H1 (cell line): ENCODE measurements around the gene REXO5. TPM values are rescaled to one million over a fixed set of nuclear protein-coding genes. Genes with fewer than 3 reads are reported as not detected.

Experiments
- CTCF ChIA-PET: fragments of 300-600 bp; sonication (Branson Sonifier 250); formaldehyde crosslinking; loops from one replicate; lab custom pipeline; 2021; ENCODE audit not compliant: partially characterized antibody; lab: Charles Lee
- POLR2A ChIA-PET: fragments of 300-600 bp; sonication (Branson Sonifier 250); formaldehyde crosslinking; loops from one replicate; lab custom pipeline; 2021; ENCODE audit warnings: inconsistent platforms; ENCODE audit not compliant: partially characterized antibody; lab: Charles Lee
- DNase-seq, 2 experiments: peaks; one replicate each; pipeline versions ENCODE4 v3.0.0 to v3.0.0-alpha.2; 2010 to 2022; ENCODE audit warnings: low spot score in 2 of 2, low read depth in 1 of 2, mixed read lengths in 1 of 2
- FAIRE-seq: peaks from 2 replicates; lab custom pipeline; 2011; peaks lifted over from hg19 to GRCh38; lab: Jason Lieb, UNC
- H2AFZ ChIP-seq: 2 replicates; pipeline ENCODE4 v1.8.1; 2012; ENCODE audit warnings: low read length, inconsistent platforms
- H2AK5ac ChIP-seq: 2 replicates; pipeline ENCODE4 v1.6.1; 2013; ENCODE audit warnings: low read depth, low read length
- H2BK120ac ChIP-seq: replicated peaks from 2 replicates; pipeline ENCODE3; 2013; ENCODE audit warnings: low read depth, low read length, inconsistent platforms
- H2BK12ac ChIP-seq: 2 replicates; pipeline ENCODE4 v1.6.1; 2013; ENCODE audit warnings: low read depth, low read length
- H2BK15ac ChIP-seq: 2 replicates; pipeline ENCODE4 v1.6.1; 2013; ENCODE audit warnings: low read length
- H2BK20ac ChIP-seq: 2 replicates; pipeline ENCODE4 v1.6.1; 2013; ENCODE audit warnings: low read length
- H2BK5ac ChIP-seq: 2 replicates; pipeline ENCODE4 v1.6.1; 2013; ENCODE audit warnings: low read depth, low read length
- H3K14ac ChIP-seq: 2 replicates; pipeline ENCODE4 v1.6.1; 2013; ENCODE audit warnings: inconsistent platforms; ENCODE audit not compliant: insufficient read length
- H3K18ac ChIP-seq: 2 replicates; pipeline ENCODE4 v1.6.1; 2013; ENCODE audit warnings: low read length; ENCODE audit errors: extremely low read depth
- H3K23ac ChIP-seq: 2 replicates; pipeline ENCODE4 v1.6.1; 2013; ENCODE audit warnings: inconsistent platforms; ENCODE audit not compliant: insufficient read length
- H3K23me2 ChIP-seq: 2 replicates; pipeline ENCODE4 v1.6.1; 2013; ENCODE audit warnings: low read depth, low read length
- H3K27ac ChIP-seq: 2 replicates; pipeline ENCODE4 v1.6.1; 2011; ENCODE audit warnings: low read depth, low read length, inconsistent platforms
- H3K27me3 ChIP-seq, 4 experiments: replicated peaks in 1 of 4; 1 replicate in 1 of 4; 2 replicates in 3 of 4; pipeline versions ENCODE4 v1.6.1 to v1.8.1; 2011 to 2013; ENCODE audit warnings: low read length in 3 of 4, mild to moderate bottlenecking in 3 of 4, inconsistent platforms in 2 of 4, mixed read lengths in 2 of 4, moderate library complexity in 1 of 4; ENCODE audit not compliant: control insufficient read depth in 3 of 4, insufficient read depth in 3 of 4; ENCODE audit errors: extremely low read depth in 1 of 4
- H3K36me3 ChIP-seq, 4 experiments: 2 replicates each; pipeline versions ENCODE4 v1.6.1 to v1.8.1; 2011 to 2013; ENCODE audit warnings: mild to moderate bottlenecking in 4 of 4, low read length in 3 of 4, moderate library complexity in 2 of 4, control low read depth in 1 of 4, inconsistent platforms in 1 of 4; ENCODE audit not compliant: insufficient read depth in 4 of 4, control insufficient read depth in 2 of 4
- H3K4ac ChIP-seq: replicated peaks from 2 replicates; pipeline ENCODE3; 2013; ENCODE audit warnings: low read length, low read depth, mixed read lengths, inconsistent platforms; ENCODE audit not compliant: insufficient read length
- H3K4me1 ChIP-seq, 4 experiments: replicated peaks in 1 of 4; 1 replicate in 1 of 4; 2 replicates in 3 of 4; pipeline versions ENCODE4 v1.6.1 to v1.8.1; 2011 to 2013; ENCODE audit warnings: low read length in 3 of 4, inconsistent platforms in 2 of 4, mixed read lengths in 1 of 4; ENCODE audit not compliant: insufficient read depth in 4 of 4, control insufficient read depth in 3 of 4
- H3K4me2 ChIP-seq, 2 experiments: 2 replicates each; pipeline versions ENCODE4 v1.6.1 to v1.8.1; 2011 to 2013; ENCODE audit warnings: low read depth in 2 of 2, low read length in 2 of 2, control low read depth in 1 of 2, inconsistent platforms in 1 of 2, mild to moderate bottlenecking in 1 of 2; ENCODE audit not compliant: insufficient read depth in 1 of 2
- H3K4me3 ChIP-seq, 4 experiments: fragments of 200-600, 300-600 bp in 1 of 4; sonication (generic), shearing (Covaris generic), sonication (Bioruptor Twin) in 1 of 4; 2 replicates each; pipeline versions ENCODE4 v1.5.1 to v1.8.1; 2011 to 2016; ENCODE audit warnings: low read length in 4 of 4, low read depth in 3 of 4, control low read depth in 2 of 4, inconsistent platforms in 2 of 4, mild to moderate bottlenecking in 2 of 4, mixed read lengths in 1 of 4, moderate library complexity in 1 of 4; ENCODE audit not compliant: insufficient read depth in 2 of 4; ENCODE audit errors: extremely low read depth in 1 of 4
- H3K56ac ChIP-seq: replicated peaks from 2 replicates; pipeline ENCODE3; 2013; ENCODE audit warnings: low read depth, mild to moderate bottlenecking, mixed read lengths, low read length, inconsistent platforms; ENCODE audit not compliant: insufficient read length
- H3K79me1 ChIP-seq: 2 replicates; pipeline ENCODE4 v1.6.1; 2013; ENCODE audit warnings: low read depth, low read length, control low read depth
- H3K79me2 ChIP-seq, 2 experiments: 2 replicates each; pipeline versions ENCODE4 v1.6.1 to v1.8.1; 2012 to 2013; ENCODE audit warnings: low read length in 2 of 2, mild to moderate bottlenecking in 2 of 2, inconsistent platforms in 1 of 2; ENCODE audit not compliant: insufficient read depth in 2 of 2, control insufficient read depth in 1 of 2
- H3K9ac ChIP-seq, 4 experiments: replicated peaks in 1 of 4; 1 replicate in 1 of 4; 2 replicates in 3 of 4; pipeline versions ENCODE4 v1.6.1 to v1.8.1; 2011 to 2013; ENCODE audit warnings: low read depth in 3 of 4, low read length in 3 of 4, control low read depth in 2 of 4, mild to moderate bottlenecking in 2 of 4, moderate library complexity in 2 of 4, inconsistent platforms in 1 of 4; ENCODE audit errors: extremely low read depth in 1 of 4
- H3K9me3 ChIP-seq, 2 experiments: 2 replicates each; pipeline versions ENCODE4 v1.6.1 to v1.8.1; 2012 to 2013; ENCODE audit warnings: mild to moderate bottlenecking in 2 of 2, moderate library complexity in 2 of 2, control low read depth in 1 of 2, inconsistent platforms in 1 of 2, low read depth in 1 of 2, low read length in 1 of 2, mixed read lengths in 1 of 2; ENCODE audit not compliant: insufficient read depth in 2 of 2
- H4K20me1 ChIP-seq, 2 experiments: replicated peaks in 1 of 2; 2 replicates each; pipeline versions ENCODE3 to v1.8.1; 2011 to 2013; ENCODE audit warnings: inconsistent platforms in 2 of 2, low read length in 2 of 2, mild to moderate bottlenecking in 1 of 2; ENCODE audit not compliant: insufficient read depth in 2 of 2, control insufficient read depth in 1 of 2
- H4K5ac ChIP-seq: 2 replicates; pipeline ENCODE4 v1.6.1; 2013; ENCODE audit warnings: low read length, low read depth, mixed read lengths, inconsistent platforms; ENCODE audit not compliant: insufficient read length
- H4K8ac ChIP-seq: 2 replicates; pipeline ENCODE4 v1.8.0; 2013; ENCODE audit warnings: mild to moderate bottlenecking, moderate library complexity, low read length, inconsistent platforms; ENCODE audit not compliant: insufficient read depth; ENCODE audit errors: extremely low read depth
- H4K91ac ChIP-seq: replicated peaks from 2 replicates; pipeline ENCODE3; 2013; ENCODE audit warnings: low read length, mixed read lengths, inconsistent platforms; ENCODE audit not compliant: insufficient read length
- BRCA1 ChIP-seq: IDR thresholded peaks from 2 replicates; pipeline ENCODE4 v1.6.1; 2012; ENCODE audit warnings: low read depth, low read length, improper control_type of control experiment
- SIN3A ChIP-seq, 2 experiments: IDR thresholded peaks in 1 of 2; conservative IDR thresholded peaks in 1 of 2; 2 replicates each; pipeline ENCODE4 v1.6.1; 2011 to 2012; ENCODE audit warnings: low read length in 2 of 2, improper control_type of control experiment in 1 of 2, low read depth in 1 of 2, mild to moderate bottlenecking in 1 of 2
- SRF ChIP-seq: IDR thresholded peaks from 2 replicates; pipeline ENCODE4 v1.6.1; 2011; ENCODE audit warnings: mild to moderate bottlenecking, low read depth, low read length, moderate library complexity
- WGBS, 2 experiments: shearing (Covaris generic) in 1 of 2; methylation state at CpG; one replicate each; pipeline versions ENCODE4 v1.1.6 to v1.1.7; 2013 to 2015; ENCODE audit warnings: low lambda C conversion rate in 2 of 2, mixed read lengths in 2 of 2, inconsistent platforms in 1 of 2, low coverage in 1 of 2, missing lambda C conversion rate in 1 of 2; ENCODE audit not compliant: insufficient replicate concordance in 2 of 2, insufficient coverage in 1 of 2, insufficient read length in 1 of 2; ENCODE audit errors: extremely low coverage in 1 of 2, missing lambda C conversion rate in 1 of 2; 5-methylcytosine and 5-hydroxymethylcytosine counted together
- polyA plus RNA-seq, 7 experiments: library from polyadenylated mRNA; depleted of rRNA in 3 of 7; stranded (reverse) in 5 of 7; unstranded in 2 of 7; fragments of >200 nt in 5 of 7; fragments of 200-250 nt in 2 of 7; gene quantifications; 1 replicate in 5 of 7; 2 replicates in 1 of 7; 4 replicates in 1 of 7; pipeline versions ENCODE4 v1.2.1 to v1.2.3, GENCODE V29; 2011 to 2013; ENCODE audit warnings: missing spikeins in 2 of 7, mixed read lengths in 2 of 7
- total RNA-seq: library from RNA; stranded (reverse); fragmentation: NEBNext Ultra II Directional; extraction: Animal tissue kit (Norgen Biotek cat#: 25700); gene quantifications from 2 replicates; pipeline ENCODE4 v1.2.1, GENCODE V29; 2021

Gene REXO5
- total and polyA plus RNA-seq, 2 of the 8 experiments (the other 6 are each of a cell fraction or from before 2014, with no cell fraction given) = 2.4 to 8.9 TPM

DNA sequence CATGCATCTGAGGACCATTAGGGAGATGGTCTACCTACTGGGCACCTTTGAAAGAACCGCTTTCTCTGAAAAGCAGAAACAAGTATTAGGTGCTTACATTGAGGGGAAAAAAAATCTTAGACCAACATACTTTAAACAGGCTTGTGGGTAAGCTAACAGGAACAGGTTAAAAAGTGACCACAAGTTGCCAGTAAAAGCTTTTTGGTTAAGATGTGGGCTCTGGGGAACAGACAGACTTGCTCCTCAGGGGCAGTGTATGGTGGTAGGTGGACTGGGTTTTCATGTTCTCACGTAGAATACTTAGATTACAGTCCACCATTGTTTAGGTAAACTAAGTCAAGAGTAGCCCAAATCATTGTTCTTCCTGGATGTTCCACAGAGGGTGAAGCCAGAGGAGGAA lies 41.2 kb downstream of the REXO5 start:
- H3K23me2 ChIP-seq = no peaks in the 10 kb centered on the region
- H4K8ac ChIP-seq = no peak overlapping the region
- no peak overlapping the region for H4K91ac ChIP-seq
- H2BK20ac ChIP-seq = no peak overlapping the region
- no peak overlapping the region for H3K9ac ChIP-seq
- no peaks in the 10 kb centered on the region for H3K9me3 ChIP-seq
- no peaks in the 10 kb centered on the region for H3K79me2 ChIP-seq
- H2BK12ac ChIP-seq = no peak overlapping the region
- H3K4me1 ChIP-seq = peaks cover 0 to 2% (median 0%) of the 10 kb centered on the region in 4 experiments; a peak in 1 of 7 replicates
- H3K27me3 ChIP-seq = no peaks in the 10 kb centered on the region
- ChIA-PET CTCF (interaction anchor here (0.6 to 9.6 kb wide), 5 partner anchors 236 to 1895 kb away, joined by 3 to 125 read pairs (median 4); no protein-coding TSS in a partner anchor), POLR2A (no interaction called here)
- no peak overlapping the region for H3K4me2 ChIP-seq
- H2BK5ac ChIP-seq = no peak overlapping the region
- H3K56ac ChIP-seq = no peak overlapping the region
- FAIRE-seq (no peak), DNase-seq (no peak)
- 50% methylated on average over 2 of the region's 2 CpGs; no CpG with 5 or more reads in 1 of the 2 experiments for WGBS, 2 experiments
- H3K18ac ChIP-seq = no peak overlapping the region
- TF ChIP-seq BRCA1 (no peak), SIN3A (conservative IDR thresholded peaks at IDR 0.05 in 1 of 2, IDR thresholded peaks at IDR 0.05 in 1 of 2; ENCODE audit: low read depth in 1 of 2, low read length in 2 of 2) (no peak), SRF (no peak)
- peaks cover 2% of the 10 kb centered on the region in 2 experiments for H4K20me1 ChIP-seq
- no peak overlapping the region for H3K27ac ChIP-seq
- H3K14ac ChIP-seq = no peak overlapping the region
- no peak overlapping the region for H4K5ac ChIP-seq
- no peak overlapping the region for H2BK15ac ChIP-seq
- no peak overlapping the region for H2AFZ ChIP-seq
- no peak overlapping the region for H3K4ac ChIP-seq
- H3K4me3 ChIP-seq = no peak overlapping the region
- no peak overlapping the region for H2AK5ac ChIP-seq
- H3K79me1 ChIP-seq = no peaks in the 10 kb centered on the region
- no peak overlapping the region for H2BK120ac ChIP-seq
- peaks cover 0 to 10% (median 2%) of the 10 kb centered on the region in 4 experiments; a peak in 2 of 8 replicates for H3K36me3 ChIP-seq
- no peak overlapping the region for H3K23ac ChIP-seq
